Keratinocyte (primary cell): ENCODE measurements around the gene DCDC2C. TPM values are rescaled to one million over a fixed set of nuclear protein-coding genes. Genes with fewer than 3 reads are reported as not detected.

Experiments used
- DNase-seq: peaks from one replicate; pipeline ENCODE4 v3.0.0-alpha.2; 2011; ENCODE audit warnings: low read depth, missing footprints, low spot score
- FAIRE-seq: peaks from 2 replicates; lab custom pipeline; 2011; peaks lifted over from hg19 to GRCh38; lab: Jason Lieb, UNC
- H2AFZ ChIP-seq: 2 replicates; pipeline ENCODE4 v1.6.0; 2012; ENCODE audit warnings: low read length, control low read depth, inconsistent platforms; ENCODE audit not compliant: control insufficient read depth
- H3K27ac ChIP-seq: 2 replicates; pipeline ENCODE4 v1.5.1; 2011; ENCODE audit warnings: low read length; ENCODE audit not compliant: control insufficient read depth, insufficient read depth
- H3K27me3 ChIP-seq: 3 replicates; pipeline ENCODE4 v1.6.0; 2011; ENCODE audit warnings: low read length; ENCODE audit not compliant: control insufficient read depth, insufficient read depth; ENCODE audit errors: extremely low read depth
- H3K36me3 ChIP-seq, 2 experiments: 2 replicates in 1 of 2; 3 replicates in 1 of 2; pipeline ENCODE4 v1.5.1; 2011; ENCODE audit warnings: low read length in 2 of 2, mild to moderate bottlenecking in 1 of 2; ENCODE audit not compliant: control insufficient read depth in 2 of 2, insufficient read depth in 2 of 2; ENCODE audit errors: extremely low read depth in 1 of 2
- H3K4me1 ChIP-seq: 3 replicates; pipeline ENCODE4 v1.5.1; 2011; ENCODE audit warnings: low read length; ENCODE audit not compliant: control insufficient read depth, insufficient read depth; ENCODE audit errors: extremely low read depth
- H3K4me2 ChIP-seq: 3 replicates; pipeline ENCODE4 v1.6.0; 2011; ENCODE audit warnings: low read depth, low read length; ENCODE audit not compliant: control insufficient read depth, insufficient read depth; ENCODE audit errors: extremely low read depth
- H3K4me3 ChIP-seq, 3 experiments: fragments of 200-600 bp in 1 of 3; sonication (generic) in 1 of 3; 2 replicates in 2 of 3; 3 replicates in 1 of 3; pipeline ENCODE4 v1.5.1; 2011 to 2016; ENCODE audit warnings: low read length in 3 of 3, mild to moderate bottlenecking in 3 of 3, control low read depth in 2 of 3, inconsistent platforms in 1 of 3, low read depth in 1 of 3, mixed read lengths in 1 of 3, mixed run types in 1 of 3, moderate library complexity in 1 of 3; ENCODE audit not compliant: control insufficient read depth in 2 of 3, insufficient read depth in 2 of 3; ENCODE audit errors: extremely low read depth in 1 of 3
- H3K79me2 ChIP-seq: 2 replicates; pipeline ENCODE4 v1.6.0; 2012; ENCODE audit warnings: low read length; ENCODE audit not compliant: control insufficient read depth, insufficient read depth
- H3K9ac ChIP-seq: 3 replicates; pipeline ENCODE4 v1.6.0; 2011; ENCODE audit warnings: low read length; ENCODE audit not compliant: control insufficient read depth, insufficient read depth; ENCODE audit errors: extremely low read depth
- H3K9me1 ChIP-seq: 3 replicates; pipeline ENCODE4 v1.6.0; 2011; ENCODE audit warnings: low read length; ENCODE audit not compliant: control insufficient read depth, insufficient read depth; ENCODE audit errors: extremely low read depth
- H3K9me3 ChIP-seq: 2 replicates; pipeline ENCODE4 v1.5.1; 2012; ENCODE audit warnings: low read depth, low read length; ENCODE audit not compliant: control insufficient read depth
- H4K20me1 ChIP-seq: 3 replicates; pipeline ENCODE4 v1.6.0; 2011; ENCODE audit warnings: low read length; ENCODE audit not compliant: control insufficient read depth, insufficient read depth; ENCODE audit errors: extremely low read depth
- EZH2 ChIP-seq: IDR thresholded peaks from one replicate; pipeline ENCODE4 v1.6.1; 2012; ENCODE audit warnings: inconsistent platforms, mild to moderate bottlenecking, low read length, moderate library complexity
- dilution Hi-C: fragments of 300-500 bp; cut with MboI; formaldehyde crosslinking; loops from one replicate; pipeline ENCODE4 v1.7.0; 2020; ENCODE audit warnings: low sequenced_read_pairs; ENCODE audit not compliant: extremely low pct_ligation_motif_present
- polyA plus RNA-seq, 5 experiments: library from polyadenylated mRNA; depleted of rRNA in 3 of 5; stranded (reverse) in 3 of 5; stranded (forward) in 1 of 5; unstranded in 1 of 5; fragments of >200 nt; gene quantifications; 1 replicate in 1 of 5; 2 replicates in 3 of 5; 3 replicates in 1 of 5; pipeline versions ENCODE4 v1.2.1 to v1.2.3, GENCODE V29; 2011 to 2012; ENCODE audit warnings: missing spikeins in 2 of 5, low read depth in 1 of 5, low replicate concordance in 1 of 5
- TF ChIP-seq, protein P1 (sequence below), 3 experiments: IDR thresholded peaks in 1 of 3; conservative IDR thresholded peaks in 1 of 3; optimal IDR thresholded peaks in 1 of 3; 2 replicates in 2 of 3; 3 replicates in 1 of 3; pipeline versions ENCODE3 to v1.5.1; 2011; ENCODE audit warnings: low read length in 3 of 3, mild to moderate bottlenecking in 3 of 3, moderate library complexity in 2 of 3, control low read depth in 1 of 3, inconsistent platforms in 1 of 3; ENCODE audit not compliant: insufficient read depth in 2 of 3; ENCODE audit errors: extremely low read depth in 1 of 3

The DCDC2C gene
- polyA plus RNA-seq, 1 donor (not counting 4 experiments of a cell fraction or from before 2014, with no cell fraction given) = not detected

DNA sequence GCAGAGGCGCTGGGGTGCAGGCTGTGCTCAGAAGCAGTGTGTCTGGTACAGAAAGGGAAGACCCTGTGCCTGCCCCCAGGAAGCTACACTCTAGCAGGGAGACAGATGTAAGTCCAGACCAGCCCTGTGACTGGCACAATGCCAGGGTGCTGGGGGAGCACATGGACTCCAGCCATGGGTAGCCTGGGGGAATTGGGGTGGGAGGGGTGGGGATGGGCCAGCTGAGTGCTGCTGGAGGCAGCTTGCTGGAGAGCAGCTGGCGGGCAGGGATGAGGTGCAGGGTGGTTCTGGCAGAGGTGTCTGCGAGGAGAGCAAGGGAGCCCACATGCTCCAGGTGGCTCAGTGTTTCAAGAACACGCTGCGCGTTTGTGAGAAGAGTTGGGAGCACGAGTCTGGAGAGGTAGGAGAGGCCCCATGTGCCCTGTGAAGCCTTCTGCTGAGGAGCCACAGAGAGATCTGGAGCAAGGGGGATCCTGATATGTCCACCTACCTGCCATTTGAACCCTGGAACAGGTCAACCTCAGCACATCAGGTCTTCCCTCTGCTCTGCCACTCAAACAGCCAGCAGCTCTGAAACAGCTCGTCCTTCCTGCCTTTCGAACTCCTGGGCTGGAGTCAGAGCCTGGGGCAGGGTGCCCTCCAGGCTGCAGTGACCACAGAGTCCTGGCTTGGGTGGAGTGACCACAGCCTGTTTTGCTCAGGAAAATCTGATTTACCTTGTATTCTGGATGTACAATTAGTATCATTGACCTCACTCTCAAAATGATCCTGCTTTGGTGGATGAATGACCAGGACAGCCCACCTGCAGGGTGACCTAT is 30.3 kb upstream of the DCDC2C start:
- TF ChIP-seq, protein P1, sequence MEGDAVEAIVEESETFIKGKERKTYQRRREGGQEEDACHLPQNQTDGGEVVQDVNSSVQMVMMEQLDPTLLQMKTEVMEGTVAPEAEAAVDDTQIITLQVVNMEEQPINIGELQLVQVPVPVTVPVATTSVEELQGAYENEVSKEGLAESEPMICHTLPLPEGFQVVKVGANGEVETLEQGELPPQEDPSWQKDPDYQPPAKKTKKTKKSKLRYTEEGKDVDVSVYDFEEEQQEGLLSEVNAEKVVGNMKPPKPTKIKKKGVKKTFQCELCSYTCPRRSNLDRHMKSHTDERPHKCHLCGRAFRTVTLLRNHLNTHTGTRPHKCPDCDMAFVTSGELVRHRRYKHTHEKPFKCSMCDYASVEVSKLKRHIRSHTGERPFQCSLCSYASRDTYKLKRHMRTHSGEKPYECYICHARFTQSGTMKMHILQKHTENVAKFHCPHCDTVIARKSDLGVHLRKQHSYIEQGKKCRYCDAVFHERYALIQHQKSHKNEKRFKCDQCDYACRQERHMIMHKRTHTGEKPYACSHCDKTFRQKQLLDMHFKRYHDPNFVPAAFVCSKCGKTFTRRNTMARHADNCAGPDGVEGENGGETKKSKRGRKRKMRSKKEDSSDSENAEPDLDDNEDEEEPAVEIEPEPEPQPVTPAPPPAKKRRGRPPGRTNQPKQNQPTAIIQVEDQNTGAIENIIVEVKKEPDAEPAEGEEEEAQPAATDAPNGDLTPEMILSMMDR (optimal IDR thresholded peaks at IDR 0.05 in 1 of 3, IDR thresholded peaks at IDR 0.05 in 1 of 3, conservative IDR thresholded peaks at IDR 0.05 in 1 of 3; ENCODE audit: extremely low read depth in 1 of 3, insufficient read depth in 2 of 3, low read length in 3 of 3) = no peak
- no peak for TF ChIP-seq EZH2
- H3K9me3 ChIP-seq = no peaks in the 10 kb centered on the region
- FAIRE-seq = no peak

DNA sequence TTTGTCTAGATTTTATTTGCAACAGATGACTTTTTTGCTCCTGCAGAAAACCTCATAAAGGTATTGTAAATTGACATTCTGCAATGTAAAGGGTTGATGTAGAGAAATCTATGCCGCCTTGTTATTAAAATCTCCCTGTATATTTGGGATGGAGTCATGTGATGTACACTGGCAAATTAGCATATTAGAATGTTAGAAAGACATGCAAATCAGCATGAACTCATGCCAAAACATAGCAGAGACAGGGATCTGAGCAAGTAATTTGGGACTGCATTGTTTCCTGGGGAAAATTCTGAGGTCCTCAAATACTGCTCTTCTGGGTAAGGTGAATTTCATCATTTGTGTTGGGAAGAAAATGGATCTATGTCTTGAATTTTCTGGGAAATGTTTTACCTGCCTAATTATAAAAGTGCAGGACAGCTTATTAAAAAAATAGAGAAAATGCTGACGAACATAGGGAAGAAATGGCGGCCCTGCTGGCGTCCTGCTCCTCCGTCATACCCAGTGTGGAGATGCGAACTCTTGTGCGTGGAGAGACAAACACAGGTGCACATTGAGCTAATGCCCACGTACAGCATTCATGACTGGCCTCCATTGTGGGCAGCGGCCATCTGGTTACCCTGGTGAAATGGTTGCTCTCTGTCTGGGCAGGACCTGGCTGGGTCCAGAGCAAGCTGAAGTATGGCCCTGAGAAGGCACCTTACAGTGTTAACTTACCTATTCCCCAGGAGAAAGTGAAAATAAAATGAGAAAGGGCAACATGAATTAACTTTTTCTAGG is 29.1 kb upstream of the DCDC2C start:
- no peaks in the 10 kb centered on the region for H3K79me2 ChIP-seq
- dilution Hi-C loops = no loop called here
- no peaks in the 10 kb centered on the region for H3K4me1 ChIP-seq
- no peak overlapping the region for H3K4me3 ChIP-seq
- no peak overlapping the region for H3K4me2 ChIP-seq
- H3K36me3 ChIP-seq = no peaks in the 10 kb centered on the region
- no peak overlapping the region for H3K27ac ChIP-seq
- H2AFZ ChIP-seq = no peak overlapping the region
- H3K9me3 ChIP-seq = no peaks in the 10 kb centered on the region
- no peaks in the 10 kb centered on the region for H4K20me1 ChIP-seq
- TF ChIP-seq EZH2 = no peak
- TF ChIP-seq, protein P1 (optimal IDR thresholded peaks at IDR 0.05 in 1 of 3, IDR thresholded peaks at IDR 0.05 in 1 of 3, conservative IDR thresholded peaks at IDR 0.05 in 1 of 3; ENCODE audit: extremely low read depth in 1 of 3, insufficient read depth in 2 of 3, low read length in 3 of 3) = no peak
- H3K9me1 ChIP-seq = no peaks in the 10 kb centered on the region
- no peaks in the 10 kb centered on the region for H3K27me3 ChIP-seq
- no peak overlapping the region for H3K9ac ChIP-seq
- FAIRE-seq = no peak
- no peak for DNase-seq

More for the DNA sequence above, 30.3 kb upstream of the DCDC2C start:
- no peak overlapping the region for H3K4me3 ChIP-seq
- H3K27ac ChIP-seq = no peak overlapping the region
- no peak for DNase-seq
- dilution Hi-C loops = no loop called here
- no peaks in the 10 kb centered on the region for H3K27me3 ChIP-seq
- no peaks in the 10 kb centered on the region for H3K9me1 ChIP-seq
- H3K79me2 ChIP-seq = no peaks in the 10 kb centered on the region
- no peaks in the 10 kb centered on the region for H4K20me1 ChIP-seq
- no peaks in the 10 kb centered on the region for H3K36me3 ChIP-seq
- H3K4me2 ChIP-seq = no peak overlapping the region
- H3K4me1 ChIP-seq = no peaks in the 10 kb centered on the region
- H3K9ac ChIP-seq = no peak overlapping the region
- no peak overlapping the region for H2AFZ ChIP-seq
